ENCODE results near the gene AFF2. TPM values are rescaled to one million over a fixed set of nuclear protein-coding genes. Genes with fewer than 3 reads are reported as not detected.

Gene AFF2
- total and polyA plus RNA-seq, 2 donors (not counting 3 experiments of a cell fraction or from before 2014, with no cell fraction given): 0.03 to 0.07 TPM

DNA sequence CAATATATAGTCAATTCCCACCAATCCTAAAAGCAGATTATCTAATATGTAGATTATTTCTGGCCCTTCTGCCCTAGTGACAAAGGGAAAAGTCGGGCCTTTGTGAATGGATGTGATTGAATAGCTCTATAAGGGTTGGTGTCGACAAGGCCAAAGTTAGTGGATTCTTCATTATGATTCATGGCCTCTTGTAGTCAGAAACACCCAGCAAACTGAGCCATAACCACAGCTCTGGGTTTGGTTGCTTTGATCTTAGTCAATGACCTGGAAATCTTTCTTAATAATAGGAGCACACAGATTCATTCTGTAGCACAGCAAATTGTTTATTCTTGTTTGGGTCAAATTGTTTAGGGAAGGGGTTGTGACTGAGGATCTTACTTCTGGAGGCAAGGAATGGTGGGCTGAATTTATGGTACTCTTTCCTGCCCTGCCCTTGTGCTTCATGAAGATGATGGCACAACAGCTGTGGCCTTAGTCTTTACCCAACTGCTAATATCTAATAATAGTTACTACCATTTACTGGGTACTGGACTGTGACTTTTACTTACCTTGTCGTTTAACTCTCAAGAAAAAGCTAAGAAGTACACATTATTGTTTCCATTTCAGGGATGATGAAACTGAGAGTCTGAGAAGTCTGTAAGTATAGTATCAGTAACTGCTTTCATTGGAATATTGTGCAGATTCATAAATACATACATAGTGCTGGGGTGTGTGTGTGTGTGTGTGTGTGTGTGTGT is 74.0 kb downstream of the AFF2 start:
- no peak overlapping the region for H2AFZ ChIP-seq (ENCODE audit: low read depth, low read length)
- intact Hi-C loops (cut with micrococcal nuclease): no loop called here
- no peak for TF ChIP-seq MAX (IDR thresholded peaks at IDR 0.05; ENCODE audit: insufficient read depth, insufficient read length)
- no peak for TF ChIP-seq POLR2A (IDR thresholded peaks at IDR 0.05; ENCODE audit: low read depth, low read length)
- TF ChIP-seq POLR2AphosphoS5 (IDR thresholded peaks at IDR 0.05; ENCODE audit: insufficient read depth, low read depth, low read length): no peak
- no peak for TF ChIP-seq GATA2 (IDR thresholded peaks at IDR 0.05; ENCODE audit: insufficient read depth, insufficient read length, low read depth, low read length)
- no peak for TF ChIP-seq JUN (IDR thresholded peaks at IDR 0.05; ENCODE audit: borderline replicate concordance, insufficient read depth, insufficient read length, low read depth)
- no peak for TF ChIP-seq CTCF (IDR thresholded peaks at IDR 0.05; ENCODE audit: extremely low read depth in 1 of 2, insufficient read depth in 1 of 2, low read depth in 1 of 2, low read length in 2 of 2)
- TF ChIP-seq MYC (IDR thresholded peaks at IDR 0.05; ENCODE audit: low read depth, low read length): no peak
- no peak for TF ChIP-seq EZH2 (IDR thresholded peaks at IDR 0.05; ENCODE audit: borderline replicate concordance, low read depth, low read length, severe bottlenecking)
- no peak for TF ChIP-seq FOS (IDR thresholded peaks at IDR 0.05; ENCODE audit: borderline replicate concordance, insufficient read depth, low read length)
- H3K4me3 ChIP-seq (replicated peaks in 1 of 3; ENCODE audit: insufficient read depth in 1 of 3, low read depth in 1 of 3, low read length in 3 of 3): no peak overlapping the region
- no peak overlapping the region for H3K9ac ChIP-seq (replicated peaks; ENCODE audit: extremely low read depth, insufficient read depth, low read length)
- H3K4me1 ChIP-seq (ENCODE audit: control insufficient read depth, extremely low read depth, insufficient read depth, low read length): no peaks in the 10 kb centered on the region
- no peak overlapping the region for H3K27ac ChIP-seq (ENCODE audit: insufficient read depth, low read depth, low read length)
- no TSS peak for BruUV-seq (replicated peaks)
- POLR2A ChIA-PET: no interaction called here
- dilution Hi-C loops (cut with MboI; ENCODE audit: extremely low pct_ligation_motif_present, low sequenced_read_pairs): no loop called here
- no peaks in the 10 kb centered on the region for H3K79me2 ChIP-seq (ENCODE audit: control insufficient read depth, insufficient read depth, low read length)
- H3K4me2 ChIP-seq (ENCODE audit: insufficient read depth, low read length): no peak overlapping the region
- H3K36me3 ChIP-seq (ENCODE audit: control insufficient read depth in 2 of 2, extremely low read depth in 1 of 2, insufficient read depth in 2 of 2, low read length in 2 of 2): no peaks in the 10 kb centered on the region
- CTCF ChIA-PET: no interaction called here
- DNase-seq (ENCODE audit: low read depth, low spot score) (no peak), FAIRE-seq (no peak)
- no peaks in the 10 kb centered on the region for H3K9me3 ChIP-seq (replicated peaks; ENCODE audit: control insufficient read depth, insufficient read depth, low read length)
- no peaks in the 10 kb centered on the region for H3K27me3 ChIP-seq (ENCODE audit: control insufficient read depth in 2 of 2, insufficient read depth in 2 of 2, low read length in 2 of 2)
- H4K20me1 ChIP-seq (replicated peaks; ENCODE audit: control insufficient read depth, extremely low read depth, insufficient read depth, low read length): no peaks in the 10 kb centered on the region
- H3K9me1 ChIP-seq (replicated peaks; ENCODE audit: control insufficient read depth, extremely low read depth, insufficient read depth, low read length): no peaks in the 10 kb centered on the region

Data from endothelial cell of umbilical vein (primary cell).